Measurements from ENCODE around the gene PRR5L. TPM values are rescaled to one million over a fixed set of nuclear protein-coding genes. Genes with fewer than 3 reads are reported as not detected.

The PRR5L gene
- total RNA-seq, 6 experiments from 2014 or later, result 19.9 to 27.5 (median 24.9) TPM

DNA sequence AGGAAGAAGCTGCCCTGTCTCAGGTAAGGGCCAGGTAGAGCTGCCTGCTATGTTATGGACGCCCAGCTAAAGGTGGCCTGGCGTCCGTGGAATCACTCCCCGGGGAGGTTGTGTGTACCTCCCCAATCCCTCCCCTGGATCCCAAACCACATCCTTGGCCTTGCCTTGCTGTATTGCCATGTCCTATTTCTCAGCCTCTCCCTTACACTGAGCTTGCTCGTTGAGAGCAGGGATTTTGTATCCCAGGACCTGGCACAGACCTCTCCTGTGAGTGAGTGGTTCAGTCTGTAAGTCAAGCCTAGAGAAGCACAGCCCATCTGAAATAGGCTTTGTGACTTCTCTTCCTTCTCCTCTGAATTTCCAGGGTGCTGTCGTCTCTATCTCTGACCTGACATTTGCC lies 160.1 kb downstream of the PRR5L start:
- Mint-ChIP-seq H3K4me3 (peak overlapping the region; percentile 75), H3K9me3 (no peaks in the 10 kb centered on the region), H3K36me3 (ENCODE audit: low read depth) (peaks cover 26% of the 10 kb centered on the region), H3K4me1 (ENCODE audit: low read depth) (peaks cover 55% of the 10 kb centered on the region), H3K27ac (peak overlapping the region; percentile 92), H3K27me3 (ENCODE audit: insufficient read depth) (peaks cover 1% of the 10 kb centered on the region; the same call in 1 of the 2 replicates)
- no peak for DNase-seq
- TF ChIP-seq CTCF (IDR thresholded peaks at IDR 0.05), result no peak

DNA sequence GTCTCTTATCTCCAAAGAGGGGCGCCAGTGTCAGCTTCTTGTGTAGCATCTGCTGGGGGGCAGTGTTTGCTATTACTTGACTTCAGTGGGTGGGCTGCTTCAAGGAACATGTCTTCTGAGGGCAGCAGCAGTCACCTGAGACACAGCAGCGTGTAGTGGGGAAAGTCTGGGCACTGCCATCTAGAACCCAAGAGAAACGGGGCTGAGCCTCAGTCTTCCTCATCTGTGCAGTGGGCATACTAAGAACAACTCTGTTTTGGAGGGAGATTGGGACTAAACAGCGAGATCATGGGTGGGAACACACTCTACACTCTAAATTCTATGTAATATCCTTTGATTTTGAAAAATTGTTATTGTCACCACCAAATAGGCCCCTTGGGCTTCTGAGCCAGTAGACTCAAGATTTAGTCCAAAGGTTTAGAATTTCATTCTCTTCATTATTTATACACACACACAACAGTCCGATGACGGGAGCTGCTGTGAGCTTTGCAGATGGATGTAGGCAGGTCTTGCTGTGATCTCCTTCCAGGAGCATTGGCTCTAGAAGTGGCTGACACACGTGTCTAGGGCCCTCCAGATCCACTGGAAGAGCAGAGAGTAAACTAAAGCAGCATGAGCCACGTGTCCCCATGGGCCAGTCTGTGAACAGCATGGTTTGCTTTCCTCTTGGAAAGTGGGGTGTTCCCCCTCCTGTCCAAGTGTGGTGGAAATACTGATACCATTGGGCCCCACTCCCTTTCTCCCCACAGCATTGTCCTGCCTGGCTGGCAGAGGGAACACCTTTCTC lies 162.2 kb downstream of the PRR5L start:
- Mint-ChIP-seq H3K4me1 (ENCODE audit: low read depth) (peaks cover 47% of the 10 kb centered on the region), H3K36me3 (ENCODE audit: low read depth) (peaks cover 28% of the 10 kb centered on the region), H3K27ac (no peak overlapping the region)

DNA sequence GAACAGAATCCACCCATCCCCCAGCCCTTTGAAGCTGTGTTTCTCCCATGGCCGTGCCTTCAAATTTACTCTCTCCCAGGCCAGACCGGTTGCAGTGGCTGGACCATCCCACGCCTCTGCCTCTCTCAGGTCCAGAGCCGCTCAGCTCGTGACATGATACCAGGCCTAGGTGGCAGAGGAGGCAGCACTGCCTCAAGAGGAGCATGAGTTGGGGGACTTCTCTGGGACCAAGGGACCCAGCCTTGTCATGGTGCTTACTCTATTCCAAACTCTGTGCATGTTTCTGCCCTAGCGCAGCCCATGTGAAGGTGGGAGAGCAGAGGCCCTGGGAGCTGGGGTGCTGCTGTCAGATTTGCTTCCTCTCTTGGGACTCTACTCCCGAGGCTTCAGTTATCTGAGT lies 163.0 kb downstream of the PRR5L start:
- Mint-ChIP-seq H3K4me1 (ENCODE audit: low read depth) (peaks cover 47% of the 10 kb centered on the region), H3K36me3 (ENCODE audit: low read depth) (peaks cover 26% of the 10 kb centered on the region), H3K4me3 (no peak overlapping the region), H3K9me3 (no peaks in the 10 kb centered on the region), H3K27ac (no peak overlapping the region), H3K27me3 (ENCODE audit: insufficient read depth) (peaks cover 1% of the 10 kb centered on the region; the same call in 1 of the 2 replicates)
- no peak for DNase-seq
- TF ChIP-seq CTCF (IDR thresholded peaks at IDR 0.05), result no peak

More for the DNA sequence above, 162.2 kb downstream of the PRR5L start:
- DNase-seq, result no peak
- peaks cover 1% of the 10 kb centered on the region; the same call in 1 of the 2 replicates for H3K27me3 Mint-ChIP-seq (ENCODE audit: insufficient read depth)
- no peak overlapping the region for H3K4me3 Mint-ChIP-seq
- TF ChIP-seq CTCF (IDR thresholded peaks at IDR 0.05), result 0 out of 2 replicates have a peak, but pooled peaks have one; percentile 11
- no peaks in the 10 kb centered on the region for H3K9me3 Mint-ChIP-seq

- Mint-ChIP-seq H3K27ac (no peak overlapping the region), H3K27me3 (ENCODE audit: insufficient read depth) (peaks cover 1% of the 10 kb centered on the region; the same call in 1 of the 2 replicates), H3K4me1 (ENCODE audit: low read depth) (peaks cover 47% of the 10 kb centered on the region), H3K4me3 (no peak overlapping the region), H3K36me3 (ENCODE audit: low read depth) (peaks cover 22% of the 10 kb centered on the region), H3K9me3 (no peaks in the 10 kb centered on the region)
- TF ChIP-seq CTCF (IDR thresholded peaks at IDR 0.05), result no peak
- DNase-seq, result no peak
Observed at GRCh38 chr11:36460220-36460619, 164.1 kb downstream of the PRR5L start.

- Mint-ChIP-seq H3K36me3 (ENCODE audit: low read depth) (peaks cover 38% of the 10 kb centered on the region), H3K4me3 (no peak overlapping the region), H3K27ac (no peak overlapping the region), H3K9me3 (no peaks in the 10 kb centered on the region), H3K27me3 (ENCODE audit: insufficient read depth) (no peaks in the 10 kb centered on the region; the same call in 1 of the 2 replicates), H3K4me1 (ENCODE audit: low read depth) (peaks cover 36% of the 10 kb centered on the region)
- TF ChIP-seq CTCF (IDR thresholded peaks at IDR 0.05), result no peak
- DNase-seq, result no peak
Observed at GRCh38 chr11:36462321-36462720, 166.2 kb downstream of the PRR5L start.
